ENCODE data around the gene DYNLRB1.

GRCh38 chr20:34577061-34577460, 60.8 kb downstream of the DYNLRB1 start:
- TF ChIP-seq CTCF (IDR thresholded peaks at IDR 0.05) = no peak
- no peak for TF ChIP-seq EZH2 (IDR thresholded peaks at IDR 0.05; ENCODE audit: borderline replicate concordance, insufficient read depth, low read depth, low read length, poor library complexity, severe bottlenecking)

All from B cell (primary cell).